Tibial artery (tissue), 4 donors: ENCODE measurements around the gene AGR2.

ENCODE experiments used
- DNase-seq, 2 donors: peaks; one replicate each; pipeline ENCODE4 v3.0.0-alpha.2; 2019
- H3K27ac ChIP-seq, 2 donors: fragments of 200-600 bp; sonication (generic) in 1 of 2; 1 replicate in 1 of 2; 2 replicates in 1 of 2; pipeline ENCODE4 v1.5.1; 2018 to 2019; ENCODE audit warnings: mild to moderate bottlenecking in 1 of 2
- H3K27me3 ChIP-seq, 2 donors: fragments of 200-600 bp; sonication (generic) in 1 of 2; one replicate each; pipeline versions ENCODE4 v1.5.1 to v1.6.0; 2016 to 2019
- H3K36me3 ChIP-seq, 3 donors: fragments of 200-600 bp; sonication (generic) in 2 of 3; one replicate each; pipeline ENCODE4 v1.5.1; 2016 to 2019; ENCODE audit warnings: mild to moderate bottlenecking in 2 of 3
- H3K4me1 ChIP-seq, 4 donors: fragments of 200-600 bp; sonication (generic) in 2 of 4; 1 replicate in 3 of 4; 2 replicates in 1 of 4; pipeline ENCODE4 v1.5.1; 2016 to 2019
- H3K4me3 ChIP-seq, 2 donors: fragments of 200-600 bp; sonication (generic) in 1 of 2; 1 replicate in 1 of 2; 2 replicates in 1 of 2; pipeline ENCODE4 v1.5.1; 2018 to 2019; ENCODE audit warnings: mild to moderate bottlenecking in 2 of 2
- H3K9me3 ChIP-seq, 3 donors: fragments of 200-600 bp; sonication (generic) in 1 of 3; one replicate each; pipeline ENCODE4 v1.5.1; 2016 to 2019
- CTCF ChIP-seq, 2 experiments: fragments of 200-600 bp in 1 of 2; fragments of 450-650 bp in 1 of 2; IDR thresholded peaks; one replicate each; pipeline ENCODE4 v1.5.1; 2017 to 2019; ENCODE audit warnings: antibody characterized with exemption in 2 of 2, mild to moderate bottlenecking in 1 of 2, moderate library complexity in 1 of 2
- intact Hi-C: fragments of 100-400 bp; cut with DNase I; formaldehyde crosslinking; loops from one replicate; pipeline ENCODE4 v1.15.0; 2023; ENCODE audit warnings: low total_unique reads

Gene AGR2

GRCh38 chr7:16838891-16839290, 34.1 kb upstream of the AGR2 start:
- Histone ChIP-seq H3K27me3 (no peaks in the 10 kb centered on the region), H3K4me1 (no peaks in the 10 kb centered on the region), H3K9me3 (no peaks in the 10 kb centered on the region), H3K36me3 (no peaks in the 10 kb centered on the region), H3K27ac (no peak overlapping the region), H3K4me3 (no peak overlapping the region)
- no peak for DNase-seq
- no peak for TF ChIP-seq CTCF (IDR thresholded peaks at IDR 0.05)
- intact Hi-C loops = no loop called here

- DNase-seq = no peak
- Histone ChIP-seq H3K36me3 (no peaks in the 10 kb centered on the region), H3K4me1 (no peaks in the 10 kb centered on the region), H3K4me3 (no peak overlapping the region), H3K27ac (no peak overlapping the region), H3K27me3 (no peaks in the 10 kb centered on the region), H3K9me3 (no peaks in the 10 kb centered on the region)
- TF ChIP-seq CTCF (IDR thresholded peaks at IDR 0.05) = no peak
- intact Hi-C loops = no loop called here
Observed at GRCh38 chr7:16838386-16838785, 33.6 kb upstream of the AGR2 start.

DNA sequence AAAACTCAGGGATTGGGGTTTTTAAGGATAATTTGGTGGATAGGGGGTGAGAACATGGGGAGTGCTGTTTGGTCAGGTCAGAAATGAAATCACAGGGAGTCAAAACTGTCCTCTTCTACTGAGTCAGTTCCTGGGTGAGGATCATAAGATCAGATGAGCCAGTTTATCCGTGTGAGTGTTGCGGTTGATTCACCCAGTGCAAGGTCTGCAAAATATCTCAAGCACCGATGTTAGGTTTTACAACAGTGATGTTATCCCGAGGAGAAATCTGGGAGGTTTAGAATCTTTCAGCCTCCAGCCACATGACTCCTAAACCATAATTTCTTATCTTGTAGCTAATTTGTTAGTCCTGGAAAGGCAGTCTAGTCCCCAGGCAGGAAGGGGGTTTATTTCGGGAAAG, 31.7 kb upstream of the AGR2 start:
- no peak for DNase-seq
- H3K4me1 ChIP-seq = no peaks in the 10 kb centered on the region
- no peak for TF ChIP-seq CTCF (IDR thresholded peaks at IDR 0.05)
- H3K9me3 ChIP-seq = no peaks in the 10 kb centered on the region
- no peaks in the 10 kb centered on the region for H3K27me3 ChIP-seq
- no peaks in the 10 kb centered on the region for H3K36me3 ChIP-seq
- intact Hi-C loops = no loop called here
- no peak overlapping the region for H3K27ac ChIP-seq
- H3K4me3 ChIP-seq = no peak overlapping the region

GRCh38 chr7:16833373-16833772, 28.6 kb upstream of the AGR2 start:
- no peaks in the 10 kb centered on the region for H3K4me1 ChIP-seq
- no peaks in the 10 kb centered on the region for H3K9me3 ChIP-seq
- TF ChIP-seq CTCF (IDR thresholded peaks at IDR 0.05) = no peak
- H3K36me3 ChIP-seq = no peaks in the 10 kb centered on the region
- H3K4me3 ChIP-seq = no peak overlapping the region
- H3K27me3 ChIP-seq = no peaks in the 10 kb centered on the region
- intact Hi-C loops = no loop called here
- DNase-seq = no peak
- no peak overlapping the region for H3K27ac ChIP-seq

- Histone ChIP-seq H3K4me1 (no peaks in the 10 kb centered on the region), H3K27me3 (no peaks in the 10 kb centered on the region), H3K36me3 (no peaks in the 10 kb centered on the region), H3K27ac (no peak overlapping the region), H3K4me3 (no peak overlapping the region), H3K9me3 (no peaks in the 10 kb centered on the region)
- DNase-seq = no peak
- no peak for TF ChIP-seq CTCF (IDR thresholded peaks at IDR 0.05)
- intact Hi-C loops = no loop called here
Observed at GRCh38 chr7:16826060-16826459, 21.3 kb upstream of the AGR2 start.

- no peak for DNase-seq
- Histone ChIP-seq H3K27ac (no peak overlapping the region), H3K36me3 (no peaks in the 10 kb centered on the region), H3K4me3 (no peak overlapping the region), H3K9me3 (no peaks in the 10 kb centered on the region), H3K4me1 (no peaks in the 10 kb centered on the region), H3K27me3 (no peaks in the 10 kb centered on the region)
- TF ChIP-seq CTCF (IDR thresholded peaks at IDR 0.05) = no peak
- intact Hi-C loops = no loop called here
Observed at GRCh38 chr7:16822029-16822428, 17.2 kb upstream of the AGR2 start.
